ENCODE measurements around the gene TENT4B. TPM values are rescaled to one million over a fixed set of nuclear protein-coding genes. Genes with fewer than 3 reads are reported as not detected.

The TENT4B gene
- total RNA-seq, 1 donor from 2014 or later = 9.6 TPM

GRCh38 chr16:50219402-50219975 is 66.4 kb downstream of the TENT4B start:
- no peak overlapping the region for H3K4me3 Mint-ChIP-seq (ENCODE audit: unreplicated experiment)
- H3K27me3 Mint-ChIP-seq (ENCODE audit: unreplicated experiment) = no peaks in the 10 kb centered on the region
- no peak for DNase-seq (ENCODE audit: extremely low spot score, unreplicated experiment)
- H3K27ac Mint-ChIP-seq (ENCODE audit: unreplicated experiment) = no peak overlapping the region
- H3K9me3 Mint-ChIP-seq (ENCODE audit: unreplicated experiment) = no peaks in the 10 kb centered on the region
- peaks cover 10% of the 10 kb centered on the region for H3K36me3 Mint-ChIP-seq (ENCODE audit: unreplicated experiment)
- TF ChIP-seq, protein P1, sequence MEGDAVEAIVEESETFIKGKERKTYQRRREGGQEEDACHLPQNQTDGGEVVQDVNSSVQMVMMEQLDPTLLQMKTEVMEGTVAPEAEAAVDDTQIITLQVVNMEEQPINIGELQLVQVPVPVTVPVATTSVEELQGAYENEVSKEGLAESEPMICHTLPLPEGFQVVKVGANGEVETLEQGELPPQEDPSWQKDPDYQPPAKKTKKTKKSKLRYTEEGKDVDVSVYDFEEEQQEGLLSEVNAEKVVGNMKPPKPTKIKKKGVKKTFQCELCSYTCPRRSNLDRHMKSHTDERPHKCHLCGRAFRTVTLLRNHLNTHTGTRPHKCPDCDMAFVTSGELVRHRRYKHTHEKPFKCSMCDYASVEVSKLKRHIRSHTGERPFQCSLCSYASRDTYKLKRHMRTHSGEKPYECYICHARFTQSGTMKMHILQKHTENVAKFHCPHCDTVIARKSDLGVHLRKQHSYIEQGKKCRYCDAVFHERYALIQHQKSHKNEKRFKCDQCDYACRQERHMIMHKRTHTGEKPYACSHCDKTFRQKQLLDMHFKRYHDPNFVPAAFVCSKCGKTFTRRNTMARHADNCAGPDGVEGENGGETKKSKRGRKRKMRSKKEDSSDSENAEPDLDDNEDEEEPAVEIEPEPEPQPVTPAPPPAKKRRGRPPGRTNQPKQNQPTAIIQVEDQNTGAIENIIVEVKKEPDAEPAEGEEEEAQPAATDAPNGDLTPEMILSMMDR (IDR thresholded peaks at IDR 0.05) = no peak
- no peaks in the 10 kb centered on the region for H3K4me1 Mint-ChIP-seq (ENCODE audit: unreplicated experiment)

DNA sequence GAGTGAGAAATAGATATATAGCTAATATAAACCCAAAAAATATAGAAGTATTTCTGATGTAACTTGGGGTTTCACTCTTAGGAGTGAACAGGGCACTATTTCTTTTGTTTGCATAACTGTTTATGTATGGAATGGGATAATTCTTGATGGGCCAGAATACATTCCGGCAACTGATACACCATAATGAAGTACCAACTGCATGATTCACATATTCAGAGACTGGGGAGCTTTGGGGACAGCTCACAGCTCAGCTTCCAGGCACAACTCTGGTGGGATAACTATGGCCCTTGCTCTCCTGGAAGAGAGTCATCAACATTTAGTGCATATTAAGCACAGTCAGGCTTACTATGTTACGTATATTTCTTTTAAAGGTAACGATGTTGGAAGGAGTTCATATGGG is 71.2 kb downstream of the TENT4B start:
- no peak for DNase-seq (ENCODE audit: extremely low spot score, unreplicated experiment)
- H3K27me3 Mint-ChIP-seq (ENCODE audit: unreplicated experiment) = no peaks in the 10 kb centered on the region
- H3K4me1 Mint-ChIP-seq (ENCODE audit: unreplicated experiment) = no peaks in the 10 kb centered on the region
- TF ChIP-seq, protein P1 (IDR thresholded peaks at IDR 0.05) = no peak
- no peak overlapping the region for H3K27ac Mint-ChIP-seq (ENCODE audit: unreplicated experiment)
- H3K9me3 Mint-ChIP-seq (ENCODE audit: unreplicated experiment) = no peaks in the 10 kb centered on the region
- no peak overlapping the region for H3K4me3 Mint-ChIP-seq (ENCODE audit: unreplicated experiment)
- peaks cover 21% of the 10 kb centered on the region for H3K36me3 Mint-ChIP-seq (ENCODE audit: unreplicated experiment)

DNA sequence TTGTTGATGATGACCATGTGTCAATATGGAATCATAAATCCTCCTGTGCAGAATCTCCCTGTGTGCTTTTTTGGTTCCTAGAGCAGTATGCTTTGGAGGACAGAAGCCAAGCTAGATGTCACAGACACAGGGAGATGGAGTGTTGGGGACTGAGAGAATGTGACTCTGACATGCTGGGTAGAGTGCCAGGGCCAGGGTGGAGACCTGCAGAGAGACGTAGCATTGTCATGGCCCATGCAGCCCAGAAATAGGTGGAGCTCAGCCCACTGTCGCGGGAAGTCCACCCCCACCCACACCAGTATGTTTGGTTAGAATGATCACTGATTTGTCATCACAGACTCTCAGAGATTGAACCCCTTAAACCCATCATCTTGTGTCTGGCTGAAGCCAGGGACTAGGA is 74.0 kb downstream of the TENT4B start:
- Mint-ChIP-seq H3K36me3 (ENCODE audit: unreplicated experiment) (peaks cover 30% of the 10 kb centered on the region), H3K27ac (ENCODE audit: unreplicated experiment) (no peak overlapping the region), H3K4me3 (ENCODE audit: unreplicated experiment) (no peak overlapping the region), H3K4me1 (ENCODE audit: unreplicated experiment) (no peaks in the 10 kb centered on the region), H3K27me3 (ENCODE audit: unreplicated experiment) (no peaks in the 10 kb centered on the region), H3K9me3 (ENCODE audit: unreplicated experiment) (no peaks in the 10 kb centered on the region)
- DNase-seq (ENCODE audit: extremely low spot score, unreplicated experiment) = peak; percentile 54
- TF ChIP-seq, protein P1 (IDR thresholded peaks at IDR 0.05) = no peak

DNA sequence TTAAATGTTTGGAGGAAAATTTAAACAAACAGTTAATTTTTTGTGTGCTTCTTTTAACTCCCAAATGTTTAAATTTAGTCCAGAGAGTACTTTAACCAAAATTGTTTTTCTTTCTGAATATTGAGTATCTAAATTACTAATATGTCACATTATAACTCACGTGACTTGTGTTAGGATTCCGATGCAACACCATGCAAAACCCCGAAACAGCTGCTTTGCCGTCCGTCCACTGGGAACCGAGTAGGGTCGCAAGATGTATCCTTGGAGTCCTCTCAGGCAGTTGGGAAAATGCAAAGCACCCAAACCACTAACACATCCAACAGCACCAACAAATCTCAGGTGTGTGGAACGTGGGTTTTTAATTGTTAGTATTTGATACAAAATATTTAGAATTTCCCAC is 74.6 kb downstream of the TENT4B start:
- no peaks in the 10 kb centered on the region for H3K9me3 Mint-ChIP-seq (ENCODE audit: unreplicated experiment)
- H3K4me3 Mint-ChIP-seq (ENCODE audit: unreplicated experiment) = no peak overlapping the region
- peaks cover 33% of the 10 kb centered on the region for H3K36me3 Mint-ChIP-seq (ENCODE audit: unreplicated experiment)
- H3K27ac Mint-ChIP-seq (ENCODE audit: unreplicated experiment) = no peak overlapping the region
- no peaks in the 10 kb centered on the region for H3K27me3 Mint-ChIP-seq (ENCODE audit: unreplicated experiment)
- TF ChIP-seq, protein P1 (IDR thresholded peaks at IDR 0.05) = no peak
- no peaks in the 10 kb centered on the region for H3K4me1 Mint-ChIP-seq (ENCODE audit: unreplicated experiment)
- no peak for DNase-seq (ENCODE audit: extremely low spot score, unreplicated experiment)

DNA sequence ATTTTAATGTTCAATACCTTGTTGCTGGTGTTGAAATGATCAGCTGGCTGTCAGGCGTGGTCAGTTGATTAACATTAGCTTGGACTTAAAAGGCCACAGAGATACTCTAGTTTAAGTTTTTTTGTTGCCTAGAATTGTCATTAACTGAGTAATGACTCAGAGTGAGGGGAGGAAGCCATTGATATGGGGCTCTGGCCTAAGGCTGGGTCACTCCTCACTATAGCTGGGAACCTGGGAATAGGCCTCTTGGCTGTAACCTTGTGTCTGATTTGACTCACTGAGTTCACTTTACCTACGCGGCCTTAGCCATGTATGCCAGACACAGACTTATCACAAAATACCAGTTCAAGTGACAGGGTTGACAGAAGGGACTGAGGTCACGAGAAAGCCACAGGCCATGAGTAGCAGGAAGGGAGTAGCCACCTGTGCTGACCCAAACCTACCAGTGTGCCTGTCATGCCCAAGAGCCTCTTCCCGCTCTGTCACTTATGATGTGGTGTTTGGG is 75.3 kb downstream of the TENT4B start:
- TF ChIP-seq, protein P1 (IDR thresholded peaks at IDR 0.05) = no peak
- Mint-ChIP-seq H3K27ac (ENCODE audit: unreplicated experiment) (no peak overlapping the region), H3K36me3 (ENCODE audit: unreplicated experiment) (peaks cover 30% of the 10 kb centered on the region), H3K4me3 (ENCODE audit: unreplicated experiment) (no peak overlapping the region), H3K27me3 (ENCODE audit: unreplicated experiment) (no peaks in the 10 kb centered on the region), H3K4me1 (ENCODE audit: unreplicated experiment) (peaks cover 5% of the 10 kb centered on the region), H3K9me3 (ENCODE audit: unreplicated experiment) (no peaks in the 10 kb centered on the region)
- DNase-seq (ENCODE audit: extremely low spot score, unreplicated experiment) = peak; percentile 51
